HCT116 (cell line): ENCODE measurements around the gene MICA. TPM values are rescaled to one million over a fixed set of nuclear protein-coding genes. Genes with fewer than 3 reads are reported as not detected.

ENCODE experiments used
- ATAC-seq: fragments of 200-7000 bp; cut with Tn5 transposase; 2 replicates; pipeline ENCODE4 v1.9.1; 2020; ENCODE audit warnings: mild to moderate bottlenecking, moderate library complexity
- BruUV-seq: library from RNA; stranded (reverse); fragments of 400-500 nt; replicated peaks from 2 replicates; lab custom pipeline; 2021; lab: Mats Ljungman, UMichigan
- CTCF ChIA-PET: fragments of 300-600 bp; sonication (Branson Sonifier 250); formaldehyde crosslinking; loops from one replicate; lab custom pipeline; 2021; ENCODE audit warnings: antibody characterized with exemption; lab: Charles Lee
- POLR2A ChIA-PET: fragments of 300-600, 350-600 bp; sonication (Branson Sonifier 250); formaldehyde crosslinking; loops from one replicate; lab custom pipeline; 2021; ENCODE audit warnings: antibody characterized with exemption; lab: Charles Lee
- RAD21 ChIA-PET, 2 experiments: fragments of 300-600 bp; sonication (Branson Sonifier 250); formaldehyde crosslinking; loops; one replicate each; lab custom pipeline; 2023; ENCODE audit warnings: low total read pairs in 2 of 2; ENCODE audit not compliant: uncharacterized antibody in 2 of 2, unreplicated experiment in 2 of 2, low non-redundant PET in 1 of 2; lab: Charles Lee
- DNase-seq: peaks from one replicate; pipeline ENCODE4 v3.0.0-alpha.2; 2010; ENCODE audit warnings: low read depth, low spot score
- H2AFZ ChIP-seq: fragments of 200-600 bp; shearing (Covaris generic), sonication (generic); 2 replicates; pipeline ENCODE4 v1.6.1; 2017; ENCODE audit warnings: low read depth, mixed run types, mixed read lengths, antibody characterized with exemption, low read length; ENCODE audit not compliant: poor library complexity, severe bottlenecking
- H3K27ac ChIP-seq: 2 replicates; pipeline ENCODE4 v1.5.1; 2012; ENCODE audit warnings: low read depth, low read length
- H3K27me3 ChIP-seq: fragments of 200-600 bp; sonication (generic); 2 replicates; pipeline ENCODE4 v1.6.1; 2016; ENCODE audit warnings: mixed run types, low read length, mixed read lengths; ENCODE audit not compliant: insufficient read depth
- H3K36me3 ChIP-seq, 2 experiments: fragments of 200-500 bp in 1 of 2; fragments of 200-600 bp in 1 of 2; sonication (Bioruptor generic) in 1 of 2; sonication (generic) in 1 of 2; 2 replicates each; pipeline versions ENCODE4 v1.5.1 to v1.6.1; 2014 to 2016; ENCODE audit warnings: low read length in 2 of 2, inconsistent platforms in 1 of 2, mixed read lengths in 1 of 2, mixed run types in 1 of 2; ENCODE audit not compliant: insufficient read depth in 2 of 2, control insufficient read depth in 1 of 2
- H3K4me1 ChIP-seq, 2 experiments: fragments of 200-600 bp in 1 of 2; sonication (generic) in 1 of 2; 2 replicates each; pipeline versions ENCODE4 v1.5.1 to v1.6.1; 2012 to 2017; ENCODE audit warnings: low read length in 2 of 2, inconsistent platforms in 1 of 2, mild to moderate bottlenecking in 1 of 2, mixed read lengths in 1 of 2, mixed run types in 1 of 2, moderate library complexity in 1 of 2; ENCODE audit not compliant: insufficient read depth in 2 of 2, control insufficient read depth in 1 of 2
- H3K4me2 ChIP-seq: fragments of 200-600 bp; sonication (generic); 2 replicates; pipeline ENCODE4 v1.6.1; 2017; ENCODE audit warnings: mixed run types, low read length, mixed read lengths
- H3K4me3 ChIP-seq, 2 experiments: fragments of 200-600 bp in 1 of 2; sonication (generic) in 1 of 2; replicated peaks in 1 of 2; 2 replicates each; pipeline ENCODE4 v1.5.1; 2011 to 2016; ENCODE audit warnings: low read length in 2 of 2, control low read depth in 1 of 2, low read depth in 1 of 2, mild to moderate bottlenecking in 1 of 2, mixed read lengths in 1 of 2, mixed run types in 1 of 2
- H3K79me2 ChIP-seq: fragments of 200-600 bp; sonication (generic); 2 replicates; pipeline ENCODE4 v1.6.1; 2017; ENCODE audit warnings: mild to moderate bottlenecking, mixed run types, low read length, moderate library complexity, mixed read lengths; ENCODE audit not compliant: insufficient read depth
- H3K9ac ChIP-seq: fragments of 200-600 bp; sonication (generic); 2 replicates; pipeline ENCODE4 v1.6.1; 2016; ENCODE audit warnings: low read length, mixed read lengths
- H3K9me2 ChIP-seq: fragments of 200-600 bp; sonication (generic), shearing (Covaris generic); 2 replicates; pipeline ENCODE4 v1.6.1; 2017; ENCODE audit warnings: mixed run types, mild to moderate bottlenecking, moderate library complexity; ENCODE audit not compliant: insufficient read depth
- H3K9me3 ChIP-seq, 2 experiments: fragments of 200-500 bp in 1 of 2; fragments of 200-600 bp in 1 of 2; sonication (Bioruptor generic) in 1 of 2; sonication (generic) in 1 of 2; 2 replicates each; pipeline ENCODE4 v1.6.1; 2014 to 2017; ENCODE audit warnings: low read length in 2 of 2, mixed read lengths in 2 of 2, inconsistent platforms in 1 of 2, low read depth in 1 of 2, mild to moderate bottlenecking in 1 of 2, mixed run types in 1 of 2, moderate library complexity in 1 of 2; ENCODE audit not compliant: control insufficient read depth in 1 of 2, insufficient read depth in 1 of 2
- H4K20me1 ChIP-seq: fragments of 200-600 bp; sonication (generic), shearing (Covaris generic); 2 replicates; pipeline ENCODE4 v1.6.1; 2017; ENCODE audit warnings: mixed run types, mild to moderate bottlenecking, moderate library complexity; ENCODE audit not compliant: insufficient read depth
- CEBPB ChIP-seq: IDR thresholded peaks from 2 replicates; pipeline ENCODE4 v1.6.1; 2012; ENCODE audit warnings: low read depth
- ELF1 ChIP-seq: IDR thresholded peaks from 2 replicates; pipeline ENCODE4 v1.6.1; 2012; ENCODE audit warnings: low read depth, borderline replicate concordance
- EZH2 ChIP-seq: fragments of 200-600 bp; sonication (generic); IDR thresholded peaks from 2 replicates; pipeline ENCODE4 v1.6.1; 2017; ENCODE audit warnings: antibody characterized with exemption, mixed run types
- POLR2AphosphoS5 ChIP-seq: IDR thresholded peaks from 2 replicates; pipeline ENCODE4 v1.6.1; 2011; ENCODE audit warnings: mild to moderate bottlenecking, low read depth, low read length, moderate library complexity
- SIN3A ChIP-seq: IDR thresholded peaks from 2 replicates; pipeline ENCODE4 v1.6.1; 2012; ENCODE audit warnings: low read depth
- SP1 ChIP-seq: IDR thresholded peaks from 2 replicates; pipeline ENCODE4 v1.6.1; 2012; ENCODE audit warnings: low read depth
- SRF ChIP-seq: IDR thresholded peaks from 2 replicates; pipeline ENCODE4 v1.6.1; 2012; ENCODE audit warnings: low read depth
- TCF7L2 ChIP-seq: IDR thresholded peaks from 2 replicates; pipeline ENCODE4 v1.7.0; 2011; ENCODE audit warnings: borderline replicate concordance, inconsistent platforms; ENCODE audit not compliant: insufficient read depth, insufficient read length; ENCODE audit errors: extremely low read depth
- YY1 ChIP-seq: IDR thresholded peaks from 2 replicates; pipeline ENCODE4 v1.6.1; 2011; ENCODE audit warnings: low read length, low read depth, moderate library complexity, mild to moderate bottlenecking; ENCODE audit not compliant: insufficient replicate concordance; ENCODE audit errors: extremely low read depth
- intact Hi-C: fragments of 100-400 bp; cut with micrococcal nuclease; formaldehyde crosslinking; loops from 2 replicates; pipeline ENCODE4 v1.10.0; 2022
- total RNA-seq: library from RNA; stranded (reverse); gene quantifications from one replicate; pipeline ENCODE4 v1.2.1, GENCODE V29; 2021; ENCODE audit not compliant: unreplicated experiment
- TF ChIP-seq, protein P1 (sequence below), 3 experiments: fragments of 200-600 bp in 1 of 3; sonication (generic) in 1 of 3; IDR thresholded peaks in 2 of 3; conservative IDR thresholded peaks in 1 of 3; 2 replicates each; pipeline ENCODE4 v1.5.1; 2012 to 2017; ENCODE audit warnings: low read depth in 2 of 3, low read length in 2 of 3, antibody characterized with exemption in 1 of 3, borderline replicate concordance in 1 of 3, control low read depth in 1 of 3, mild to moderate bottlenecking in 1 of 3, mixed read lengths in 1 of 3, mixed run types in 1 of 3, moderate library complexity in 1 of 3; ENCODE audit not compliant: insufficient read depth in 1 of 3
- TF ChIP-seq, protein P2 (sequence below): IDR thresholded peaks from 2 replicates; pipeline ENCODE4 v1.6.1; 2011; ENCODE audit warnings: mild to moderate bottlenecking, low read length, moderate library complexity; ENCODE audit not compliant: insufficient replicate concordance; ENCODE audit errors: extremely low read depth

The MICA gene
- total RNA-seq, 1 experiment from 2014 or later = 24.1 TPM

DNA sequence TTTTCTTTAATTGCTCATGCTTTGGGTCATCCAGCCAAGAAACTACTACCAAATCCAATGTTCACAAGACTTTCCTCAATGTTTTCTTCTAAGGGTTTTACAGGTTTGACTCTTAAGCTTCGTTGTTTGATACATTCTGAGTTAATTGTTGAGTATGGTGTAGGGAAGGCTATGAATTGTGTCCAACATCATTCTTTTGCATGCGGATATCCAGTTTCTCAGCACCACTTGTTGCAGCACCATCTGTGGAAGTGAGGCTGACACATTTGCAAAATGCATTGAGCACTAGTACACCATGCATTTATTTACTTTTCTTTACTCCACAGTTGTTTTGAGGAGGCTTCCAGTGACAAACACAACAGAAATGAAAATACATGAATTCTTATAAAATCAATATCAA lies 17.2 kb downstream of the MICA start:
- TF ChIP-seq ELF1 = no peak
- TF ChIP-seq YY1 = no peak
- TF ChIP-seq SRF = no peak
- TF ChIP-seq CEBPB = no peak
- no peak for TF ChIP-seq POLR2AphosphoS5
- no peak for TF ChIP-seq TCF7L2
- TF ChIP-seq SP1 = no peak
- TF ChIP-seq, protein P1, sequence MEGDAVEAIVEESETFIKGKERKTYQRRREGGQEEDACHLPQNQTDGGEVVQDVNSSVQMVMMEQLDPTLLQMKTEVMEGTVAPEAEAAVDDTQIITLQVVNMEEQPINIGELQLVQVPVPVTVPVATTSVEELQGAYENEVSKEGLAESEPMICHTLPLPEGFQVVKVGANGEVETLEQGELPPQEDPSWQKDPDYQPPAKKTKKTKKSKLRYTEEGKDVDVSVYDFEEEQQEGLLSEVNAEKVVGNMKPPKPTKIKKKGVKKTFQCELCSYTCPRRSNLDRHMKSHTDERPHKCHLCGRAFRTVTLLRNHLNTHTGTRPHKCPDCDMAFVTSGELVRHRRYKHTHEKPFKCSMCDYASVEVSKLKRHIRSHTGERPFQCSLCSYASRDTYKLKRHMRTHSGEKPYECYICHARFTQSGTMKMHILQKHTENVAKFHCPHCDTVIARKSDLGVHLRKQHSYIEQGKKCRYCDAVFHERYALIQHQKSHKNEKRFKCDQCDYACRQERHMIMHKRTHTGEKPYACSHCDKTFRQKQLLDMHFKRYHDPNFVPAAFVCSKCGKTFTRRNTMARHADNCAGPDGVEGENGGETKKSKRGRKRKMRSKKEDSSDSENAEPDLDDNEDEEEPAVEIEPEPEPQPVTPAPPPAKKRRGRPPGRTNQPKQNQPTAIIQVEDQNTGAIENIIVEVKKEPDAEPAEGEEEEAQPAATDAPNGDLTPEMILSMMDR (IDR thresholded peaks at IDR 0.05 in 2 of 3, conservative IDR thresholded peaks at IDR 0.05 in 1 of 3; ENCODE audit: borderline replicate concordance in 1 of 3, insufficient read depth in 1 of 3, low read depth in 2 of 3, low read length in 2 of 3) = no peak
- TF ChIP-seq SIN3A = no peak
- TF ChIP-seq EZH2 = no peak
- TF ChIP-seq, protein P2, sequence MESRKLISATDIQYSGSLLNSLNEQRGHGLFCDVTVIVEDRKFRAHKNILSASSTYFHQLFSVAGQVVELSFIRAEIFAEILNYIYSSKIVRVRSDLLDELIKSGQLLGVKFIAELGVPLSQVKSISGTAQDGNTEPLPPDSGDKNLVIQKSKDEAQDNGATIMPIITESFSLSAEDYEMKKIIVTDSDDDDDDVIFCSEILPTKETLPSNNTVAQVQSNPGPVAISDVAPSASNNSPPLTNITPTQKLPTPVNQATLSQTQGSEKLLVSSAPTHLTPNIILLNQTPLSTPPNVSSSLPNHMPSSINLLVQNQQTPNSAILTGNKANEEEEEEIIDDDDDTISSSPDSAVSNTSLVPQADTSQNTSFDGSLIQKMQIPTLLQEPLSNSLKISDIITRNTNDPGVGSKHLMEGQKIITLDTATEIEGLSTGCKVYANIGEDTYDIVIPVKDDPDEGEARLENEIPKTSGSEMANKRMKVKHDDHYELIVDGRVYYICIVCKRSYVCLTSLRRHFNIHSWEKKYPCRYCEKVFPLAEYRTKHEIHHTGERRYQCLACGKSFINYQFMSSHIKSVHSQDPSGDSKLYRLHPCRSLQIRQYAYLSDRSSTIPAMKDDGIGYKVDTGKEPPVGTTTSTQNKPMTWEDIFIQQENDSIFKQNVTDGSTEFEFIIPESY = no peak
- H3K4me3 ChIP-seq = no peak overlapping the region
- H3K27me3 ChIP-seq = no peaks in the 10 kb centered on the region
- no peaks in the 10 kb centered on the region for H3K9me3 ChIP-seq
- CTCF ChIA-PET = no interaction called here
- no peak overlapping the region for H3K4me2 ChIP-seq
- no peak overlapping the region for H2AFZ ChIP-seq
- no peaks in the 10 kb centered on the region for H3K79me2 ChIP-seq
- H3K4me1 ChIP-seq = peaks cover 0 to 7% of the 10 kb centered on the region in 2 experiments; a peak in 3 of 4 replicates
- no peak overlapping the region for H3K27ac ChIP-seq
- DNase-seq = no peak
- H3K9ac ChIP-seq = no peak overlapping the region
- BruUV-seq = no TSS peak
- RAD21 ChIA-PET = no interaction called here
- peaks cover 4 to 5% of the 10 kb centered on the region in 2 experiments; a peak in 1 of 4 replicates for H3K36me3 ChIP-seq
- H3K9me2 ChIP-seq = no peaks in the 10 kb centered on the region
- POLR2A ChIA-PET = no interaction called here
- intact Hi-C loops = no loop called here
- ATAC-seq = no peak
- H4K20me1 ChIP-seq = no peaks in the 10 kb centered on the region
